GM19043 (cell line): ENCODE data around the gene IL17REL.

ENCODE experiments used
- ATAC-seq: cut with Tn5 transposase; IDR thresholded peaks from one replicate; pipeline ENCODE4 v1.9.1; 2021; ENCODE audit warnings: low read depth; ENCODE audit not compliant: unreplicated experiment

The IL17REL gene

DNA sequence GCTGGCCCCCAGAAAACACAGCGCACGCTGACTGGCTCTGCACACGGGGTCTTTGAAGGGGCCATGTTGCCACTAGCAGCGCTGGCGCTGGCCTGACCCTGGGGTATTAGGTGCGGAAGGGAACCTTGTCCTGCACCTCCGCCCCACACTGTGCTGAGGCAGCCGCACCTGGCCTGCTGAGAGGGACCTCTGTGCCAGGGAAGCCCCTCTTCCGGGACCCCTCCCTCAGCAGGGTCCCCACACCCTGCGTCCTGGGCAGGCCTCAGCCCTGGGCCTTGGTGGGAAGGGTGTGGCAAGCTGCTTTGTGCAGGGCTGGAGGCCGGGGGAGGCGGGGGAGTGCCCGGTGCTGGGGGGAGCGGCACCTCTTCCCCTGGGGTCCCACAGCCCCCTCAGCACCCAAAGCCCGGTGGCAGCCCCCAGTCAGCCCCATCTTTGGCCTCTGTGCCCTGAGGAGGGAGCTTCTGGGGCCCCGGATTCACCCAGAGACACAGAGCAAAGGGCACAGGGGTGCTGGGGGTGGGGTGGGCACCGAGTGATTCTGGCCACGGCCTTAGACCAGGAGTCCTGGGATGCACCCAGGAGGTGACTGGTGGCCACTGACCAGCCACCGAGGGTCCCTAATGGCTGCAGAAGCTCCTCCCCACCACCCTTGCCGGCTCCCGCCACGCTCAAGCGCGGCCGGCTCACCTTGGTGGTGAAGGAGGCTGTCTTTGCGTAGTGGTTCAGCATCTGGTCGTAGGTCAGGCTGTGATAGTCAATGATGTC lies 34.1 kb upstream of the IL17REL start:
- no peak for ATAC-seq

- no peak for ATAC-seq
These were observed 33.5 kb upstream of the IL17REL start for GRCh38 chr22:50046019-50046415.

- ATAC-seq = no peak
These were observed 32.9 kb upstream of the IL17REL start for GRCh38 chr22:50045211-50046018.

GRCh38 chr22:50044485-50045118 lies 32.0 kb upstream of the IL17REL start:
- ATAC-seq = no peak

GRCh38 chr22:50041361-50042065 lies 28.9 kb upstream of the IL17REL start:
- ATAC-seq = no peak

DNA sequence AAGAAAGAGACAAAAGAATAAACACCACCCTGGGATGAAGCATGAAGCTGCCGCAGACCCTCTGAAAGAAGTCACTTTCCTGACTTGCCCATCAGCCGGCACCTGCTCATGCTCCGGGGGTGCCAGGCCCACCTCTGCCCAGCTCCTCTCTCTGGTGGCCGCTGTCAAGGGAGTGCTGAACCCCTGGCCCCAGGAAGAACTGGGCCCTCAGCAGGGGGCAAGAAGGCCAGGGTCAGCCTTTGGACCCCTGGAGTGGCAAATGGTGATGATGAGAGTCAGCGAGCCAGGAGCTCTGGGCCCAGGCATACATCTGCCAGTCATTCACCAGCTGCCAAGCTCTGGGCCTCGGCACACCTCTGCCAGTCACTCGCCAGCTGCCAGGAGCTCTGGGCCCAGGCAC lies 28.2 kb upstream of the IL17REL start:
- ATAC-seq = no peak

DNA sequence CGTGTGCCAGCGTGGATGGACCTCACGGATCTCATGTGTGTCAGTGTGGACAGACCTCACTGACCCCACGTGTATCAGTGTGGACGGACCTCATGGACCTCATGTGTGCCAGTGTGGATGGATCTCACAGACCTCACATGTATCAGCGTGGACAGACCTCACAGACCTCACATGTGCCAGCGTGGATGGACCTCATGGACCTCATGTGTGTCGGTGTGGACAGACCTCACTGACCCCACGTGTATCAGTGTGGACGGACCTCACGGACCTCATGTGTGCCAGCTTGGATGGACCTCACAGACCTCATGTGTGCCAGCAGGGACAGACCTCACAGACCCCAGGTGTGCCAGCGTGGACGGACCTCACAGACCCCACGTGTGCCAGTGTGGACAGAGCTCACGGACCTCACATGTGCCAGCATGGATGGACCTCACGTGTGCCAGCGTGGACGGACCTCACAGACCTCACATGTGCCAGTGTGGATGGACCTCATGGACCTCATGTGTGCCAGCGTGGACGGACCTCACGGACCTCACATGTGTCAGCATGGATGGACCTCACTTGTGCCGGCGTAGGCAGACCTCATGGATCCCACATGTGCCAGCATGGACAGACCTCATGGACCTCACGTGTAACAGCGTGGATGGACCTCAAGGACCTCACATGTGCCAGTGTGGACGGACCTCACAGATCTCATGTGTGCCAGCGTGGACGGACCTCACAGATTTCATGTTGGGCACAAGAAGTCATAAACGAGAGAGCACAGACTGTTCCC lies 27.3 kb upstream of the IL17REL start:
- no peak for ATAC-seq

GRCh38 chr22:50035976-50036724 lies 23.6 kb upstream of the IL17REL start:
- no peak for ATAC-seq

DNA sequence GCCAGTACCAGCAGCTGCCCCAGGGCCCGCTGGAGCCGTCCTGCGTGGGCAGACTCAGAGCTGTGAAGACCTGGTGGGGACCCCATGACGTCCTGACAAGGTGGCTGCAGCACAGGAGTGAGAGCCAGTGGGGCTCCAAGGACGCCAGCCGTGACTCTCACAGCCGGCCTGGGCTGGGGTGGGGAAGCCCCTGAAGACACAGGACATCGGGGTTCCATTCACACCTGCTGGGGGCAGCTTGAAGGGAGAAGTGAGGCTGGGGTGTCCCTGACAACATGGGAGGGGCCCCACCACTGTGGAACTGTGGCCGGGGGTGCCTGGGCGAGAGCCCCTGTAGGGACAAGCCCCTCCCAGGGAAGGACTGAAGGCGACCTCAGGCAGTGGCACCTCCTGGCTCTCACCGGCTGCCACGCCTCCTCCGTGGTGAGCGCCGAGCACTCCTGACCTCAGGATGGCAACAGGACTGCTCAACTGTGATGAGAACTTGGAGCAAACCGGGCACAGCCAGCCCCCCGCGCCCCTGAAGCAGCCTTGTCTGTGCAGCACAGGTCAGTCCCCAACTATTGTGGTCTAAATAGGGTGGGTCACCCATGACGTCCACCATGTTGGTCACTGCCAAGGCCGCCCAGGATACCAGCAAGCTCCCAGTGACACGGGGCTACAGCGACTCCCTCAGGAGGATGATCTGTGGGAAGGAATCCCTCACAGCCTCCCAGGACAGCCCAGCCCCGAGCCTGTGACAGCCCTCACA lies 22.7 kb upstream of the IL17REL start:
- ATAC-seq = no peak

GRCh38 chr22:50034126-50035081 lies 21.8 kb upstream of the IL17REL start:
- no peak for ATAC-seq

DNA sequence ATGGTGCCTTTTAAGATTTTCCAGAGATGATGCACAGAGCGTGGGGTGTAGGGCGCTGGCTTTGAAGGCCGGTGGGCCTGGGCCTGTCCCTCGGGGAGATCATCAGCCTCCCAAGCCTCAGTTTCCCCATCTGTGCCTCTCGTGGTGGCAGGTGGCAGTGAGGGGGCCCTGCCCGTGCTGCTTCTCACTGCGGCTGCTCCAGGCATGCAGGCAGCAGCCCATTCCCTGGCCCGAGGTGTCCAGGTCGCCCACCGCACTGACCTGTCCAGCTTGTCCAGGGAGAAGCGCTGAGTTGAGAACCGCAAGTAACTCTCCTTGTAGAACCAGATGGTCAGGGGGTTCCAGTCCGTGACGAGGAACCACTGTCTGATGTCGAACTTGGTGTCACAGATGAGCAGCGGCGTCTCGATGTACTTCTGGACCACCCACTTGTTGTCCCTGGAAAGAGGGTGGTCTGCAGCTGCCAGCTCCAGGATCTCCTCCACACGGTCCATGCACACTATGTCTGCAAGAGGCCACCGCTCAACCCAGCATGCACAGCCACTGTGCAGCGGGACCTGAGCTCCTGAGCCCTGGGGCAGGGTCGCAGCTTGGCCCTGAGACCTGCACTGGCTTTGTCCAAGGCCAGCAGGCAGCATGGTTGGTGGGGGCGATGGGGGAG lies 20.5 kb upstream of the IL17REL start:
- ATAC-seq = no peak

DNA sequence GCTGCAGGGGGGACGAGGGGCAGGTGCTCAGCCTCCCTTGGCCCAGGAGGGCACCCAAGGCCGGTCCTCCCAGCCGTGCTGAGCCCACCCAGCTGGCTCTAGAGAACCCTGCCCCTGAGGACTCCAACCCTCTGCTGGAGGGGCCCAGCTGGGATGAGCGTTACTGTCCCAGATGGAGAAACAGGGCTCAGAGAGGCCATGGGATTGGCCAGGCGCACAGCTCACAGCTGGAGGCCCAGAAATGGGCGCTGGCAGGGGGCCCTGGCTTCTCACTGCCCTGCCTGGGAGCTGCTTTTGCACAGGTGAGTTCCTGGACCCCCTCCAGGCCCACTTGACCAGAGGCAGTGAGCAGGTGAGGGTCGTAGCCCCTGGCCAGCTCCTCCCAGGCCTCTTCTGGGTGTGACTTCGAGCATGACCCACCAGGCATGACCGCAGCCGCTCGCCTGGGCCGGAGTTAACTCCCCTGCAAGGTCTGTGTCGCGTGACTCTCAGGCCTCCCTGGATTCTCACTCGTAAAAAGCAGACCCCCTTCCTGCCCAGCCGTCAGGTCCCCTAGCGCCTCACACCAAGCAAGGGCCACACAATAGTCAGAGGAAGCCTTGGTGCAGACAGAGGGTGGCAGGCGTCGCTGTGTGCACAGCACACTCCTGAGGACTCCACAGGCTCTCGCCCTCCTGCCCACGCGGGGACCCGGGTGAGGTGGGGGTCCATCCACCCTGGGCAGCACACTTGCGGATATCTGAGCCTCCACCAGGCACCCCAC lies 19.7 kb upstream of the IL17REL start:
- no peak for ATAC-seq

GRCh38 chr22:50031189-50032091 lies 18.9 kb upstream of the IL17REL start:
- no peak for ATAC-seq

DNA sequence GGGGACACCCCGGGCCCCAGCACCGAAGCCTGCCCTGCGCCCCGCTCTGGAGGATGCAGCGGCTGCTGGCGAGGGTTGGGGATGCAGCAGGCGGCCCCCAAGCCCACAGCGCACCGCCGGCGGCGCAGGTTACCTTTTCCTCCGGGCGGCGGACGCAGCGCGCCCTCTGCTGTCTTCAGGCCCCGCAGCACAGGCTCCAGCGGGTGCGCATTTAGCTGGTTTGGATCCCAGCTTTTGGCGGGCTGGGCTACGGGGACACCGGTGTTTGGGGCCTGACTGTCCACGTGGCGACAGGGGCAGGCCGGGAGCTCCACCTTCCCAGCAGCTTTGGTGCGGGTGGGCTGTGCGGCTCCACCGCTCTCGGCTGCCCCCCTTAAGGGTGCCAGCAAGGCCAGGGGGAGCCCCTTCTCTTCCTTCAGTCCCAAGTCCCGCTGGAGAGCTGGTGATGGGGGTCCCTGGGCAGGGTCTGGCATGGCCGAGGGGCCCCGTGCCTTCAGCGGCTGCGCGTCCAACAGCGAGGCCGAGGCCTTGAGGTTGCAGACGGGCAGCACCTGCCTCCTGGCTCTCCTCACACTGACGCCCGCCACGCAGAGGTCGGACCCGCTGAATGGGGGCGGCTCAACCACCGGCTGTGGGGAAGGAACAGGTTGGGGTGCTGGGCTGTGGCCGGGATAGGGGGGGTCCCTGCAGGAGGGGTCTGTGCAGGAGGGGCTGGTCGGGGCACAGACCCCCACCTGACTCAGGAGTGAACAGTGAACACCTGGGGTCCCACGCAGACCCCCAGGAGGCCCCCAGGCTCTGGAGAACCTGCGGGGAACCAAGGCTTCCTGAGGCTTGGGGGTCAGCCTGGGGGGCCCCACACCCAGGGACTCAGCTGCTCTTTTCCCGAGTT lies 18.0 kb upstream of the IL17REL start:
- ATAC-seq = no peak
